Endothelial cell of umbilical vein (primary cell): ENCODE data around the gene TP53AIP1.

Experiments used
- EZH2 ChIP-seq: IDR thresholded peaks from 2 replicates; pipeline ENCODE4 v1.6.1; 2012; ENCODE audit warnings: borderline replicate concordance, low read depth, mild to moderate bottlenecking, moderate library complexity, low read length, inconsistent platforms; ENCODE audit not compliant: severe bottlenecking
- FOS ChIP-seq: IDR thresholded peaks from 2 replicates; pipeline ENCODE4 v1.6.1; 2011; ENCODE audit warnings: mild to moderate bottlenecking, low read length, moderate library complexity, borderline replicate concordance; ENCODE audit not compliant: insufficient read depth
- JUN ChIP-seq: IDR thresholded peaks from 2 replicates; pipeline ENCODE4 v1.6.1; 2011; ENCODE audit warnings: borderline replicate concordance, low read depth; ENCODE audit not compliant: insufficient read length, insufficient read depth
- MYC ChIP-seq: IDR thresholded peaks from one replicate; pipeline ENCODE4 v1.6.1; 2011; ENCODE audit warnings: mild to moderate bottlenecking, low read depth, low read length
- POLR2A ChIP-seq: IDR thresholded peaks from 2 replicates; pipeline ENCODE4 v1.6.1; 2012; ENCODE audit warnings: low read depth, mild to moderate bottlenecking, control low read depth, low read length
- POLR2AphosphoS5 ChIP-seq: IDR thresholded peaks from 2 replicates; pipeline ENCODE4 v1.6.1; 2012; ENCODE audit warnings: low read depth, mild to moderate bottlenecking, control low read depth, low read length, moderate library complexity; ENCODE audit not compliant: insufficient read depth
- TF ChIP-seq, protein P1 (sequence below), 2 donors: IDR thresholded peaks; 1 replicate in 1 of 2; 2 replicates in 1 of 2; pipeline ENCODE4 v1.5.1; 2011; ENCODE audit warnings: low read length in 2 of 2, mild to moderate bottlenecking in 2 of 2, moderate library complexity in 2 of 2, control low read depth in 1 of 2, inconsistent platforms in 1 of 2, low read depth in 1 of 2; ENCODE audit not compliant: insufficient read depth in 1 of 2; ENCODE audit errors: extremely low read depth in 1 of 2

DNA sequence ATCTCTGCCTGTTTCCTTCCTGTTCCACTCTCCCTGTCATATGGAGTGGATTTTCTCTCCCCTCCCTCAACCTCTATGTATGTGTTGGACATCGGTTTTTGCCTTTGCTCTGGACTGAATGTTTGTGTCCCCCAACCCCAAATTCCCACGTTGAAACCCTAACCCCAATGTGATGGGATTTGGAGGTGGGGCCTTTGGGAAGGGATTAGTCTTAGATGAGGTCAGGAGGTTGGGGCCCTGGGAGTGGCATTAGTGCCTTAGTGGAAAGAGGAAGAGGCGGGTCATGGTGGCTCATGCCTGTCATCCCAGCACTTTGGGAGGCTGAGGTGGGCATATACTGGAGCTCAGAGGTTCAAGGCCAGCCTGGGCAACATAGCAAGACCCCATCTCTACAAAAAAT, 11.6 kb downstream of the TP53AIP1 start:
- TF ChIP-seq, protein P1, sequence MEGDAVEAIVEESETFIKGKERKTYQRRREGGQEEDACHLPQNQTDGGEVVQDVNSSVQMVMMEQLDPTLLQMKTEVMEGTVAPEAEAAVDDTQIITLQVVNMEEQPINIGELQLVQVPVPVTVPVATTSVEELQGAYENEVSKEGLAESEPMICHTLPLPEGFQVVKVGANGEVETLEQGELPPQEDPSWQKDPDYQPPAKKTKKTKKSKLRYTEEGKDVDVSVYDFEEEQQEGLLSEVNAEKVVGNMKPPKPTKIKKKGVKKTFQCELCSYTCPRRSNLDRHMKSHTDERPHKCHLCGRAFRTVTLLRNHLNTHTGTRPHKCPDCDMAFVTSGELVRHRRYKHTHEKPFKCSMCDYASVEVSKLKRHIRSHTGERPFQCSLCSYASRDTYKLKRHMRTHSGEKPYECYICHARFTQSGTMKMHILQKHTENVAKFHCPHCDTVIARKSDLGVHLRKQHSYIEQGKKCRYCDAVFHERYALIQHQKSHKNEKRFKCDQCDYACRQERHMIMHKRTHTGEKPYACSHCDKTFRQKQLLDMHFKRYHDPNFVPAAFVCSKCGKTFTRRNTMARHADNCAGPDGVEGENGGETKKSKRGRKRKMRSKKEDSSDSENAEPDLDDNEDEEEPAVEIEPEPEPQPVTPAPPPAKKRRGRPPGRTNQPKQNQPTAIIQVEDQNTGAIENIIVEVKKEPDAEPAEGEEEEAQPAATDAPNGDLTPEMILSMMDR (IDR thresholded peaks at IDR 0.05; ENCODE audit: extremely low read depth in 1 of 2, insufficient read depth in 1 of 2, low read depth in 1 of 2, low read length in 2 of 2), result no peak
- TF ChIP-seq POLR2A (no peak), FOS (no peak), MYC (no peak), POLR2AphosphoS5 (no peak), EZH2 (no peak), JUN (no peak)
